GM19099 (cell line): ENCODE results near the gene NCOA4.

Experiments
- POLR2A ChIP-seq: IDR thresholded peaks from 3 replicates; pipeline ENCODE4 v1.6.1; 2011; ENCODE audit warnings: low read depth; ENCODE audit not compliant: insufficient read length; ENCODE audit errors: extremely low read depth

Gene NCOA4

GRCh38 chr10:46060706-46061105, 30.3 kb upstream of the NCOA4 start:
- no peak for TF ChIP-seq POLR2A

DNA sequence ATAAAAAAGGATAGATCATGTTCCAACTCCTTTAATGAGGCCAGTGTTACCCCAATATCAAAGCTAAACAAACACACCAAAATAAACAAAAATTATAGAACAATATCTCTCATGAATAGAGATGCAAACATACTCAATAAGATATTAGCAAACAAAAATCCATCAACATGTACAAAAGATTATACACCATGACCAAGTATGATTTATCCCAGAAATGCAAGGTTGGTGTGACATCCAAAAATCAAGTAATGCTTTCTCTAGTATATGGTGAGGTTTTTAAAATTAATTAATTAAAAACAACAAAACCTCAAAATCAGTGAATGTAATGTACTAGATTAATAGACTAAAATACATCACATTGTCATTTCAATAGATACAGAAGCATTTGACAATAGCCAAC, 26.6 kb upstream of the NCOA4 start:
- TF ChIP-seq POLR2A = no peak

GRCh38 chr10:46055771-46056170, 25.3 kb upstream of the NCOA4 start:
- no peak for TF ChIP-seq POLR2A

DNA sequence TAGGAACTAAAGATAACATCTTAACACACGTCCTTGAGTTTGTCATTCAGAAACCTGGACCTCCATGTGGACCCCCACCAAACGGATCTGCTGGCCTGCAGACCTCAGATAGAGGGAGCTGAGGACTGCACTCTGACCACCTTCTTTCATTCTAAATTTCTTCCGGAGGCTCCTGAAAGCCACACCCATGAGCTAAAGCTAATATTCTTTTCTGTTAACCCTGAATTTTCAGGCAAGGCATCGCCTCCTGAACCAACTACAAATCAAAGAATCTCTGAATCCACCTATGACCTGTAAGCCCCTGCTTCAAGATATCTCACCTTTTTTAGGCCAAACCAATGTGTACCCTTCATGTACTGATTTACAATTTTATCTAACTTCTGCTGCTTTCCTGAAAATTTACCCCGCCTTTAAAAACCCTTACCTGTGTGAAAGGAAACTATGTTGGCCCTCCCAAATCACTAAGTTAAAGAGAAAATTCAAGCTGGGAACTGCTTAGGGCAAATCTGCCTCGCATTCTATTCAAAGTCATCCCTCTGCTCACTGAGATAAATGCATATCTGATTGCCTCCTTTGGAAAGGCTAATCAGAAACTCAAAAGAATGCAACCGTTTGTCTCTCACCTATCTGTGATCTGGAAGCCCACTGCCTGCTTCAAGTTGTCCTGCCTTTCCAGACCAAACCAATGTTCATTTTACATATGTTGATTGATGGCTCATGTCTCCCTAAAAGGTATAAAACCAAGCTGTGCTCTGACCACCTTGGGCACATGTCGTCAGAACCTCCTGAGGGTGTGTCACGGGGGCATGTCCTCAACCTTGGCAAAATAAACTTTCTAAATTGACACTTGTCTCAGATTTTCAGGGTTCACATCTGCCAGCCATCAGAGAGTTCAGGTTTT, 23.4 kb upstream of the NCOA4 start:
- TF ChIP-seq POLR2A = no peak

DNA sequence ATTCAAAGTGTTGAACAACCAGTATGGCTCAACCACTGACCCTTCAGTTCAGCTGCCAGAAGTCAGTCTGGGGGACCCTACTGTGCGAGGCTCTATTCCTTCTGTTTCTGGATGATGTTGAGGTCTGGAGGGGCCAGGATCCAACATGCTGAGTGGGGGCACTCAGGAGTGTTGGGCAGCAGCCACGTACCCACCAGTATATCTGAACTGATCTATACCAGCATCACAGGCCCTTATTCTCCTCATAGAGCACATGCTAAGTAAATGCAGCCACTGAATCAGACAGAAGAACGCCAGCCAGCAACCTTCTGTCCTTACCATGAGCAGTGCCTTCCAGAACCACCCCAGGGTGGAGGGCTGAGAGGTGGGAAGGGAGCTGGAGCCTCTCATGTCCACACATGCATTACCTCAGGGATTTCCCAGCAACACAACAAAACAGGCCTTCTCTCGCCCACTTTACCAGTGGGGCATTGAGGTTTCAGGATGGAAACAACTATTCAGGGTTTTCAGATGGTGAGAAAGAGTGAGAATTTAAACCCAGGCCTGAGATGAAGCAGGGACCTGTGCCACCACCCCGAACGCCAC, 22.5 kb upstream of the NCOA4 start:
- no peak for TF ChIP-seq POLR2A

GRCh38 chr10:46052057-46052790, 21.8 kb upstream of the NCOA4 start:
- no peak for TF ChIP-seq POLR2A

DNA sequence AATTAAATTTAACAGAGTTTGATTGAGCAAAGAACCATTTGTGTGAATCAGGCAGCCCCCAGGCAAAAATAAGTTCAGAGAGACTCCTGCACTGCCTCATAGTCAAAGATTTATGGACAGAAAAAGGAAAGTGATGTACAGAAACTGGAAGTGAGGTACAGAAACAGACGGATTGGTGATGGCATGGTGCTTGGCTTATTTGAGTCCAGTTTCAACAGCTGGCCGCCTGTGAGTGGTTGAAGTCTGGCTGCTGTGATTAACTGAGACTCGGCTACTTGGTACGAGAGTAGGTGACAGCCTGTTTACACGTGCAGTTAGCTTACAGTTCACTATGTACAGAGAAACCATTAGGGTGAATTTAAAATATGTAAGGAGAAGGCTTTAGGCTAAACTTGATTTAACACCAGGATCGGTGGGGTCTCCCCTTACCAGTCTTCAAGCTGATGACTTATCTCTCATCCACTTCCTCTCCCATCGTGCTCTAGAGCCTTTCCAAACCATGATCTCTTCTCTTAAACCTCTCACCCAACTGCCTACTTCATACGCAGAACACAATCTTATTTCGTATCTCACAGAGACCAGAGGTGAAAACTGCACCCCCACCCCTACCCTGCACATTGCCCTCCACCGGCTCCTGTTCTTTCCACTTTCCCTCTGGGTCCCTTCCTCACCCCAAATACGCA, 20.7 kb upstream of the NCOA4 start:
- TF ChIP-seq POLR2A = no peak

GRCh38 chr10:46048152-46048551, 17.7 kb upstream of the NCOA4 start:
- no peak for TF ChIP-seq POLR2A

GRCh38 chr10:46046261-46046660, 15.8 kb upstream of the NCOA4 start, which contains the start of gene MSMB:
TSS of gene MSMB (minus strand) at chr10:46046269. CDS start at chr10:46046237, 32 bp downstream.
- no peak for TF ChIP-seq POLR2A

DNA sequence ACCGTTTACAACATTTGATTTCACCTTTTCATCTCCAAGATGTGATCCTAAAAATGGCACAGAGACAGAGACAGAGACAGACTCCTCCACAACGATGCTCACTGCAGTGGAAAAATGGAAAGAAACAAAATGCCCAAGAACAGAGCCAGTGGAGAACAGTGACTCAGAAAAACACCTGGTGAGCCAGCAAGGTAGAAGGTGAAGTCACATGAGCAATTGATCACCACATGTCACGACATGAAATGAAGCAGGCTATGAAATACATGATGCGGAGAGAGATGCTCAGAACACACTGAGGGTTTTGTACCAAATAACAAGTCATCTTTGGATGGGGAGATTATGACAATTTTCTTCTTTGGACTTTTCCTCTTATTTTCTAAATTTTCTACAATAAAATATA, 12.1 kb upstream of the NCOA4 start:
- TF ChIP-seq POLR2A = no peak

- no peak for TF ChIP-seq POLR2A
Measured at GRCh38 chr10:46040004-46040403, 9.6 kb upstream of the NCOA4 start.

- TF ChIP-seq POLR2A = no peak
Measured at GRCh38 chr10:46037107-46037825, 6.8 kb upstream of the NCOA4 start.

DNA sequence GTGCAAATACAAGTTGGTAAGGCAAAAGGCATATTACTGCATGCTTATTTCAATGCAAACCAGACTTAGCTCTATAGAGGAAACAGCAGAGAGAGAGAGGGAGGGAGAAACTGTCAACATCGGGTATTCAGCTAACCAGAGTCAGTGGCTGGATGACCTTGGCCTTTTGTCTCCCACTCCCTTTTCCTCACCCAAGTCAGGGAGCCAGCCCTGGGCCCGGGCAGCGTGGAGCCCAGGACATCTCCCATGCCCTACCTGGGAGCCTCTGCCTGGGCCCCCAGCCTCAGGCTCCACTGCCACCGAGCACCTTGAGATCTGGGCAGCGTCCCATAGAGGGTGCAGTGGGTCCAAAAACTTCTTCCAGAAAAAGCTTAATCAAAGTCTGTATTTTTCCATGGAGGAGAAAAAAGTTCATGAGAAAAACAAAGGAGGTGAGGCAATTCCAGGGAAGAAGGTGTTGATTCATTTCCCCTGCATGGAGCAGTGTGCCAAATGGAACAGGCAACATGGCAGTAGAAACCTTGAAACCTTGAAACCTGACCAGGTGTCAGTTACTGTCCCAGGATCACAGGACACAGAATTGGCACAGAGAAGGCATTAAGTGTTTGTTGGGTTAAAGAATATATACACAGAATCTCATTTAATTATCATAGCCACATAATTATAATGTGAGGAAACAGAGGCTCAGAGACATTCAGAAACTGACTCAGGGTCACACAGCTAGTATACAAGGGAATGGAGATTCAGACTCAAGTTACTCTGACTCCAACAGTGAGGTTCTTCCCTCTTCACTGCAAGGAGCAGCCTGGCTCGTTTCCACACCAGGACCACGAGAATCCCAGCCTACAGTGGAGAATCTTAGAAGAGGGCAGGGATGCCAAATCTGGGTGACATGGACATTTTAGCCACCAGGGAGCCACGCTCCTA, 5.8 kb upstream of the NCOA4 start:
- no peak for TF ChIP-seq POLR2A

- no peak for TF ChIP-seq POLR2A
Measured at GRCh38 chr10:46033602-46034011, 3.2 kb upstream of the NCOA4 start.
